CD1c-positive myeloid dendritic cell (primary cell): ENCODE data around the gene UFD1.
"Not testable (repeated sequence)": the region's sequence is repeated elsewhere in the genome, so short reads cannot be mapped to it uniquely, and the experiment has no call there.

Experiments used
- DNase-seq: peaks from one replicate; pipeline ENCODE4 v3.0.0-alpha.2; 2016; ENCODE audit errors: extremely low spot score

The UFD1 gene

GRCh38 chr22:19449422-19449767 is 29.6 kb downstream of the UFD1 start:
- DNase-seq = no peak

DNA sequence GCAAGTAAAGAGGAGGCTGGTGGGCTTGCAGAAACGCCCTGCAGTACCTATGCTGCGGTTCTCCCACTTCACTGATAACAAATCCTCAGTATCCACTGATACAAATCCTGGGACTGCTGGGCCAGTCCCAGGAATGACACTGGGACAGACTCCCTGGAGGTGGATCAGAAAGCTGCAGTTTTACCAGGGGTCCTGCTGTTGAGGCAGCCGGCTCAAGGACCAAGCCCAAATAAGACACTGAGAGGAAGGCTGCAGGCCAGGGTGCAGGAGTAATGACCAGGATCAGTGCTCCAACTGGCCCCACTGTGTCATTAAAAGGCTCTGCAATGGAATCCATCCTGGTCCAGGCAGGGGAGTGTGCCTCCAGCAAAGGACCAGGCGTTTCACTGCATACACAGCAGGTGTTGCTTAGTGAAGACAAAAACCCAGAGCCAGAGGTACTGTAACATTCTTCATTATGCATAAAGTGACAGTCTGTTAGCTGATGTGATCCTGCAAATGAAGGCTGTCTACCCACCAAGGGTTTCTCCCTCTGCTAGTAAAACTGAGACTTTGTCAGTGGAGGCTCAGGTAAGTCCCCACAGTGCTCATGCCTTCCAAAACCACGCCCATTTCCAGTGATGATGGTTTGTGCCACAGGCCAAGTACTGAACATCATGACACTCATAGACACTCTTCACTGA is 30.1 kb downstream of the UFD1 start:
- no peak for DNase-seq

DNA sequence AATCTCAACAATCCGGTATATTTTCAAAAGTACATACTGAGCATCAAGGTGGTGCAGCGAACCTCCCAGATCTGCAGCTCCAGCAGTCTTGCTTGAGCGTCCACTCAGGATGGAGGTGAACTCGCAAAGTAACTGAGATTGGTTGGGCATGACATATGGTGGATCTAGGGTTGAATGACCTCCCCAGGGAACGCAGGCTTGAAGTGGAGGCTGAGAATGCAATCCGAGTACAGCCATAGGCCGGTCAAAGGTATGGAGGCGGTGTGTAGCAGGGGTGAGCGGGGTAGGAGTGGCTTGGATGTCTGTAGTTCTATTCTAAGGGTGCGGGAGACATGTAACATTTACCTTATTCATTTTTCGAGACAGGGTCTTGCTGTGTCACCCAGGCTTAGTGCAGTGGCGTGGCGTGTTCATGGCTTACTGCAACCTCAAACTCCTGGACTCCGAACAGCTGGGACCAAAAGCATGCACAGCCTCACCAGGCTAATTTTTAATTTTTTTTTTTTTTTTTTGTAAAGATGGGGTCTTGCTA is 30.9 kb downstream of the UFD1 start:
- peak; percentile 11 for DNase-seq

DNA sequence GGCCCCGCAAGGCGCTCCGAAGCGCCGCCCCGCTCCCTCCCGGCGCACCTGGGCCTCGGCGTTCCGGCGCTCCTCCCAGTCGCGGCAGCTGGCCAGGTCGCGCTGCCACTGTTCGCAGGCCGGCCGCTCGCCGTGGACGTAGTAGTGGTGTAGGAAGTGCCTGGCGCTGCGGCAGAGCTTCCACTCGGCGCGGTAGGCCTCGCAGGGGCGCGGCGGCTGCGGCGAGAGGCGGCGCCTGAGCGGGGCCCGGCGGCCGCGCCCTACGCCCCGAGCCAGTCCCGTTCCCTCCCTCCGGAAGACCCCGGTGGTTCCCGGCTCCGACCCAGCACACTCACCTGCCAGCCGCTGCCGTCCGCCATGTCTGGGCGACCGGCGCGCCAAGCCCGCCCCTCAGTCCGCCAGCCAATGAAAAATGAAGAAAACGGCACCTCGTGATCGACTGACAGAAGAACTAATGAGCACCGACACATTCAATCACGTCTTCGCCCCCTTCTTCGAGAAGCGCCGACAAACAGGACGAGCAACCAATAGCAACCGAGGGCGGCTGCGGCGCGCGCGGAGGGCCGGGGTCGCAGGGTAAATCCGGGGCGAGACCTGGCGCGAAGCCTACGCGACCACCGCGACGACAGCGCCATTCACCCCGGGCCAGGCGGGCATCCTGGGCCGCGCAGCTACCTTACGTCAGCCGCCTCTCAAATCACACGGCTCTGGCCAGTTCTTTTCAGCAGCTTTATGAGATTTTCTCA is 31.5 kb downstream of the UFD1 start, which contains the start of gene C22orf39:
C22orf39 (minus strand) TSS at position 382 of the 746 bp plus-strand sequence; CDS start at position 359, 23 bp downstream.
- peak; percentile 95 for DNase-seq

DNA sequence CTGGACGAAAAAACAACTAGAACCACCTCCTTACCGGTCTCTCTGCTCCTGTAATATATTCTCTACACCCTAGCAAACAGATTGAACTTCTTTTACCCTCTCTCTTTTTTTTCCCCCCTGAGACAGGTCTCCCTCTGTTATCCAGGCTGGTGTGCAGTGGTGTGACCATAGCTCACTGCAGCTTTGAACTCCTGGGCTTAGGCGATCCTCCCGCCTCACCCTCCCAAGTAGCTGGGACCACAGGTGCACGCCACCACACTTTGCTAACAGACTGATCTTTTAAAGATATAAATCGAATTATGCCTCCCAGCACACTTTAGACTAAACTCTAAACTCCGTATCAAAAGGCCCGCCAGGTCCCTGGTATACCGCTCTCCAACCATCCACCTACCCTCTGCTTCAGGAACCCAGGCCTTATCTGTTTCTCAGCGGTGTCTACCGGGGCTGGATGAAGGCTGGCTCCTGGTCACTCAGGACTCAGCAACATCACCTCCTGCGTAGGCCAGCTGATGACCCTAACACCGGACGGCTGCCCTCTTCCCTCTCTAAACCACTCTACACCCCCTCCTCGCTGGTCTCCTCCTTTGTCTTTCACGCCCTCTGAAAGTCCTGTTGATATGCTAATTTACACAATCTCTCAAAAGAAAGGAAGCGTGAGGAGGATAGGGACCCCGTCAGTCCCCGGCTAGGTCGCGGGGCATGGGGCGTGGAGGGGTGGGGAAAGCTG is 32.2 kb downstream of the UFD1 start:
- no peak for DNase-seq

DNA sequence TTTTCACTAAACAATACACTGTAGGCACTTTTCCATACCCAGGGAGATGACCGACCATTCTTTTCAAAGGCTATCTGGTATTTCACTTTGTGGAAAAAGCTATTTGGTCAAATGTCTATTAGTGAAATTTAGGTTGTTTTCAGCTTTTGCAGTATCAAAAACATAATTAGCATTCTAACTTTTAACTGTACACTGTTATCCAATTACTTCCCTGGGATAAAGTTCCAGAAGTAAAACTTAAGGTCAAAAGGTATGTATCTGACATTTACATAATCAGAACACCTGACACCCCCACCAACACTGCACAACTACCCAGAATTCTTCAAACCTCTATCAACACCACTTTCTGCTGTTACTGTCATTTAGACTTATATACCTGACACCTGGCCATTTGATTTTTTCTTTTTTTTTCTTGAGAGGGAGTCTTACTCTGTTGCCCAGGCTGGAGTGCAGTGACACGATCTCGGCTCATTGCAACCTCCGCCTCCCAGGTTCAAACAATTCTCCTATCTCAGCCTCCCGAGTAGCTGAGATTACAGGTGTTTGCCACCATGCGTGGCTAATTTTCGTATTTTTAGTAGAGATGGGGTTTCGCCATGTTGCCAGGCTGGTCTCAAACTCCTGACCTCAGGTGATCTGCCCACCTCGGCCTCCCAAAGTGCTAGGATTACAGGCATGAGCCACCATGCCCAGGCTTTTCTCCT is 33.6 kb downstream of the UFD1 start:
- not testable (repeated sequence) for DNase-seq

- no peak for DNase-seq
These were observed 35.3 kb downstream of the UFD1 start for GRCh38 chr22:19443544-19444211.

DNA sequence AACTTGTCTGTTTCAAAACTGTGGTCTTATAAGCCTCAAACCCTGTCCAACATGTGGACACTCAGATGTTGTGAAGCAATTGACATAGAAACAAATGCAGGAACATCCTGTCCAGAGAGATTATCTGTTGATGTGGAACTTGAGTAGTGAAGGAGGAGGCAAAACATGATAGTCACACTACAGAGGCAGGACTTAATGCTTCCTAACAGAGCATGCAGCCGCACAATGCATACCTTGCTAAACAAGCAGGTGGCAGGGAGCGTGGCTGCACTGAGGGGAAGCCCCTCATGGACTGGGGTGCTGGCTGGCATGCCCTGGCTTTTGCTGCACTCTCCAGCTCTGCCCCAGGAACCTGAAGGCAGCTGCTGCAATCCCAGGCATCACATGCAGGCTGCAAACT is 36.8 kb downstream of the UFD1 start:
- no peak for DNase-seq

DNA sequence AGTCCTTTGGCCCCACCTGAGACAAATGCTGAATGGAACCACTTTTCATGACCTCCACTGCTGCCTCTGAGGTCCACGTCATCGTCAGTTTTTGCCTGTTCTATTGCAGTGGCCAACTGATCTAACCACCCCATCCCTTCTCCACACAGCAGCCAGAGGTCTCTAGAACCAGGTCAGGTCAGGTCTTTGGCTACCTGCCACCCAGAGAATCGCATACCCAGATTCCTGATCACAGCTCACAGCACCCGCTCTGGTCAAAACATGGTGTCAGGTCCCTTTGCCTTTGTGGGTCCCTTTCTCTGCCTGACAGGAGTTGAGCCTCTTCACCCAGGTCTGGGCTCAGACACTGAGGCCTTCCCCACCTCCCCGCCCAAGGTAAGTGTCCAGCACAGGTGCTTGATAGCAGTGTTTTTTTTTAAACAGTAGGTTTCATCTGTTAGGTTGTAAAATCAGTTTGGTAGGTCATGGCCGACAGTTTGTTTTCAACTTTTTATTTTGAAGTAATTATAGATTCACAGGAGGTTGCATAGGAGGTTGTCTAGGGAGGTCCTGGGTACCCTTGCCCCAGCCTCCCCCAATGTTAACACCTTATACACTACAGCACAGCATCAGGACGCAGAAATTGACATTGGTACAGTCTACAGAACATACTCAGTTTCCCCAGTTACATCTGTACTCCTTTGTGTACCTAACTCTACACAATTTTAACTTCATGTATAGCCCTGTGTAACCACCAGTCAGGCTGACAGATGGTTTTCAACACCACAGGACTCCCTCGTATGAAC is 38.4 kb downstream of the UFD1 start:
- no peak for DNase-seq

- peak; percentile 25 for DNase-seq
These were observed 40.7 kb downstream of the UFD1 start for GRCh38 chr22:19438298-19438697.

GRCh38 chr22:19436444-19437161 is 42.4 kb downstream of the UFD1 start:
- not testable (repeated sequence) for DNase-seq

DNA sequence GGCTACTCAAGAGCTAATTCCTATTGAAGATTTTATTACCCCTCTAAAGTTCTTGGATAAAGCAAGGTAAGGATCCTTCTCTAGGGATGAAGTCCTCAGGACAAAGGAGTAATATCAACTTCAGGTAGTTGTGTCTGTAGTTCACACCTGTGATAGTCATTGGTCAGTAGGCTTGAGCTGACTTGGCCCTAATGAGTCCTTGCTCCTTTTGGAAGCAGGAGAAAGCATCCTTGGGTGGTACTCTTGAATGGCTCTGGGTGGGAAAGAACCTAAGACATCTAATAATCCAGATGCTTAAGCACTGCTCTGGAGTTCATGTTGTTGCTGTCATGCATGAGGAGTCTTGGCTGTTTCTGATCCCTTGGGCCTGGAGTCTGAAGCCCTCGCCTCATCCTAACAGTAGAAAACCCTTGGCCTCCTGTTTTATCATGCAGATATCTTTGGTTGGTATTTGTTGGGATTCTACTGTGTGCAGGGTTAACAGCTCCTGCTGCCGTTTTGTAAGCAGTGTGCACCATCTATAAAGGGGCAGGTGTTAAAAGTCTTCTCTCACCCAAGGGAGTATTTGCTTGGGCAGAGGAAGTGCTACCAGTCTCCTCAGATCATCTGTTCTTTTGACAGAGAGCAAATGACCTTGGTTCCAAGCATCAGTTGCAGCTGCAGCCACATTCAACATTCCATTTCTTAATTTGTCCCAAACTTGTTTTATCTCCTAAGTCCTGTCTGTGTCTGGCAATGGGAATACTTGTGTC is 44.0 kb downstream of the UFD1 start:
- DNase-seq = no peak

- DNase-seq = no peak
These were observed 44.6 kb downstream of the UFD1 start for GRCh38 chr22:19434401-19434800.

DNA sequence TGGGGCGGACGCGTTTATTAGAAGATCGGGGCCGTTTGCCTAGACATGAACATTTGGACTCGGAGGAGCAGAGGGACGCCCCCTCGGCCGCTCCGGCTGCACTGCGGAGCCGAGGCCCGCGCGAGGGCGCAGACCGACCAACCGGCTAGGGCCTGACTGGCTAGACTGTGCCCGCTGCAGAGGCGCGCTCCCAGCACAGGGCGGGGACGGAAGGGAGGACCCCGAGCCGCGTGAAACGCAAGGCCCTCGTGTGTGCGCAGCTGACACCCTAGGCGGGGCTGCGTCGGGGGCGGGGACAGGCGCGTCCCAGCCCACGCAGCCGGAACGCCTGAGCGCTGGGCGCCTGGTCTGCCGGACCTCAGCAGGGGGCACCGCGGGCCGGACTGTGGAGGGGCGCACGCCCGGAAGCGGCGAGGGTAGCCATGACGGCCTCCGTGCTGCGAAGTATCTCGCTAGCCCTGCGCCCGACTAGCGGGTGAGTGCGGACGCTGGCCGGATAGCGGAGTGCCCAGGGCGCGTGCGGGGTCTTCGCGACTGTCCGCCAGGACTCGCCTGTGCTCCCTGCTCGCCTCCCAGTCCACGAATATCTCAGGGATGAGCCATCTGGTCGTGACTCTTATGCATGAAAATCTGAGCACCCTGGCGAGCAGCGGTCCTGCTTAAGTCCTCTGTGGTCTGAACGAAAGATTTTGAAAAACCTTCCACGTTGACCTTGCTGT is 46.7 kb downstream of the UFD1 start, which contains the start of gene MRPL40:
MRPL40 (plus strand) TSS at position 413 of the 719 bp plus-strand sequence; CDS start at position 423, 10 bp downstream.
- peak; percentile 97 for DNase-seq

DNA sequence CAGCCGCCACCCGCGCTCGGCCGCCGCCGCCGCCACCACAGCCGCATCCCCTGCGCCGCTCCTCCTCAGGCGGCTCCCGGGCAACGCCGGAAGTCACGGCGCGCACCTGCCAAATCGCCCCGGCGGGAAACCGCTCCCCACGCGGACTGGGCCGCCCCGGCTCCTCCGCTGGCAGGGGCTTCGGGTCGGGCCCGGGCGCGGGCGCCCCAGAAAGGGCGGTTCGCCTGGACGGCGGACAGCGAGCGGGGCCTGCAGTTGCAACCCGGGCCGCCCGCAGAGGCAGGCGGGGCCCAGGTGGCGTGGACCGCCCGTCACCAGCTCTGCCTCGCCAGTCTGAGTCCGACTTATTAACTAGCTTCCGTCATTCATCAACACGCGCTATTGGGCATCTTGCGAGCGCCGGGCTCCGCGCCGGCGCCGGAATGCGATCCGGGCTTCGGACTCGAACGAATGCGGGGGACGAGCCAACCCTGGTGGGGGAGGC is 47.3 kb downstream of the UFD1 start, which contains the start of gene HIRA:
HIRA (minus strand) TSS at position 85 of the 484 bp plus-strand sequence. CDS start 257 bp downstream, outside the sequence.
- DNase-seq = peak; percentile 85

- DNase-seq = peak; percentile 11
These were observed 48.0 kb downstream of the UFD1 start for GRCh38 chr22:19430890-19431541.
